GM18507 (cell line): ENCODE data around the gene ADO.

Source experiments
- DNase-seq: peaks from one replicate; pipeline ENCODE4 v3.0.0; 2011; ENCODE audit warnings: low read depth; ENCODE audit not compliant: insufficient read length; ENCODE audit errors: extremely low spot score
- FAIRE-seq: peaks from 2 replicates; lab custom pipeline; 2011; peaks lifted over from hg19 to GRCh38; lab: Jason Lieb, UNC

The ADO gene

GRCh38 chr10:62816076-62816330, 11.5 kb downstream of the ADO start:
- FAIRE-seq: no peak
- no peak for DNase-seq

- DNase-seq (peak; percentile 82), FAIRE-seq (peak; percentile 100)
Observed at GRCh38 chr10:62816331-62817120, 12.0 kb downstream of the ADO start, which contains the start of gene EGR2. Gene EGR2 (minus strand): TSS chr10:62816366. CDS start chr10:62816029, 337 bp downstream.

- FAIRE-seq (no peak), DNase-seq (peak; percentile 17)
Observed at GRCh38 chr10:62817121-62817765, 12.7 kb downstream of the ADO start.

- FAIRE-seq (peak; percentile 84), DNase-seq (peak; percentile 78)
Observed at GRCh38 chr10:62817766-62818425, 13.4 kb downstream of the ADO start.

- DNase-seq (no peak), FAIRE-seq (peak; percentile 36)
Observed at GRCh38 chr10:62818426-62819011, 14.0 kb downstream of the ADO start.

GRCh38 chr10:62819141-62819920, 14.8 kb downstream of the ADO start:
- FAIRE-seq (no peak), DNase-seq (no peak)

- FAIRE-seq: no peak
- no peak for DNase-seq
Observed at GRCh38 chr10:62820586-62820985, 16.1 kb downstream of the ADO start.

- no peak for FAIRE-seq
- no peak for DNase-seq
Observed at GRCh38 chr10:62826273-62826672, 21.8 kb downstream of the ADO start.

- FAIRE-seq (no peak), DNase-seq (no peak)
Observed at GRCh38 chr10:62829622-62830021, 25.1 kb downstream of the ADO start.

GRCh38 chr10:62830679-62831078, 26.2 kb downstream of the ADO start:
- no peak for FAIRE-seq
- no peak for DNase-seq

- peak; percentile 31 for FAIRE-seq
- DNase-seq: no peak
Observed at GRCh38 chr10:62831346-62831745, 26.8 kb downstream of the ADO start.

GRCh38 chr10:62839590-62839989, 35.1 kb downstream of the ADO start:
- no peak for FAIRE-seq
- DNase-seq: no peak

- peak; percentile 75 for FAIRE-seq
- no peak for DNase-seq
Observed at GRCh38 chr10:62842983-62843382, 38.5 kb downstream of the ADO start.

- DNase-seq (no peak), FAIRE-seq (no peak)
Observed at GRCh38 chr10:62843600-62843999, 39.1 kb downstream of the ADO start.

GRCh38 chr10:62844280-62845011, 39.9 kb downstream of the ADO start:
- FAIRE-seq (no peak), DNase-seq (no peak)

GRCh38 chr10:62847433-62847832, 42.9 kb downstream of the ADO start:
- DNase-seq: no peak
- no peak for FAIRE-seq

- FAIRE-seq (peak; percentile 49), DNase-seq (no peak)
Observed at GRCh38 chr10:62850646-62851045, 46.1 kb downstream of the ADO start.

GRCh38 chr10:62851442-62851841, 46.9 kb downstream of the ADO start:
- no peak for DNase-seq
- peak; percentile 69 for FAIRE-seq
